ENCODE measurements around the gene SLC22A1.

The SLC22A1 gene

GRCh38 chr6:160141001-160141726, 19.5 kb downstream of the SLC22A1 start:
- peak; percentile 72 for DNase-seq (ENCODE audit: low read depth)
- TF ChIP-seq CTCF (IDR thresholded peaks at IDR 0.05; ENCODE audit: low read depth, low read length, missing control alignments): no peak
- H3K4me3 ChIP-seq (ENCODE audit: low read depth, low read length): no peak overlapping the region

GRCh38 chr6:160142115-160142715, 20.6 kb downstream of the SLC22A1 start:
- no peak overlapping the region for H3K4me3 ChIP-seq (ENCODE audit: low read depth, low read length)
- in situ Hi-C loops (cut with HindIII; ENCODE audit: low sequenced_read_pairs): no loop called here
- no peak for DNase-seq (ENCODE audit: low read depth)
- TF ChIP-seq CTCF (IDR thresholded peaks at IDR 0.05; ENCODE audit: low read depth, low read length, missing control alignments): no peak

More at GRCh38 chr6:160141001-160141726, 19.5 kb downstream of the SLC22A1 start:
- in situ Hi-C loops (cut with HindIII; ENCODE audit: low sequenced_read_pairs): no loop called here

- no peak for TF ChIP-seq CTCF (IDR thresholded peaks at IDR 0.05; ENCODE audit: low read depth, low read length, missing control alignments)
- in situ Hi-C loops (cut with HindIII; ENCODE audit: low sequenced_read_pairs): no loop called here
- no peak overlapping the region for H3K4me3 ChIP-seq (ENCODE audit: low read depth, low read length)
- no peak for DNase-seq (ENCODE audit: low read depth)
These were observed 25.0 kb downstream of the SLC22A1 start for GRCh38 chr6:160146454-160147145.

- DNase-seq (ENCODE audit: low read depth): no peak
- no peak overlapping the region for H3K4me3 ChIP-seq (ENCODE audit: low read depth, low read length)
- TF ChIP-seq CTCF (IDR thresholded peaks at IDR 0.05; ENCODE audit: low read depth, low read length, missing control alignments): no peak
- in situ Hi-C loops (cut with HindIII; ENCODE audit: low sequenced_read_pairs): no loop called here
These were observed 25.5 kb downstream of the SLC22A1 start for GRCh38 chr6:160147146-160147536.

- in situ Hi-C loops (cut with HindIII; ENCODE audit: low sequenced_read_pairs): no loop called here
- no peak for DNase-seq (ENCODE audit: low read depth)
- H3K4me3 ChIP-seq (ENCODE audit: low read depth, low read length): no peak overlapping the region
- TF ChIP-seq CTCF (IDR thresholded peaks at IDR 0.05; ENCODE audit: low read depth, low read length, missing control alignments): no peak
These were observed 32.9 kb downstream of the SLC22A1 start for GRCh38 chr6:160154471-160154870.

- in situ Hi-C loops (cut with HindIII; ENCODE audit: low sequenced_read_pairs): no loop called here
- no peak for TF ChIP-seq CTCF (IDR thresholded peaks at IDR 0.05; ENCODE audit: low read depth, low read length, missing control alignments)
- no peak for DNase-seq (ENCODE audit: low read depth)
- H3K4me3 ChIP-seq (ENCODE audit: low read depth, low read length): no peak overlapping the region
These were observed 35.2 kb downstream of the SLC22A1 start for GRCh38 chr6:160156842-160157241.

All from astrocyte of the cerebellum (primary cell).